Dendritic cell treated with granulocyte-macrophage colony-stimulating factor and Interleukin-4, amounts not matched to agents 40 ng/mL and 50 ng/mL, for 4 days (primary cell): Measurements from ENCODE around the gene EIF4G3.

Experiments used
- H3K27ac Mint-ChIP-seq: one replicate; pipeline ENCODE4 v1.8.0; 2022; ENCODE audit warnings: mild to moderate bottlenecking, mixed read lengths
- H3K27me3 Mint-ChIP-seq: one replicate; pipeline ENCODE4 v1.8.0; 2022; ENCODE audit warnings: mild to moderate bottlenecking, mixed read lengths
- H3K36me3 Mint-ChIP-seq: one replicate; pipeline ENCODE4 v1.8.0; 2022; ENCODE audit warnings: low read depth, mixed read lengths
- H3K4me1 Mint-ChIP-seq: one replicate; pipeline ENCODE4 v1.8.0; 2022; ENCODE audit warnings: low read depth, mixed read lengths
- H3K4me3 Mint-ChIP-seq: one replicate; pipeline ENCODE4 v1.8.0; 2022; ENCODE audit warnings: mild to moderate bottlenecking, moderate library complexity, mixed read lengths
- H3K9me3 Mint-ChIP-seq: one replicate; pipeline ENCODE4 v1.8.0; 2022; ENCODE audit warnings: mixed read lengths
- intact Hi-C: fragments of 100-400 bp; cut with micrococcal nuclease; formaldehyde crosslinking; loops from one replicate; pipeline ENCODE4 v1.15.0; 2022

EIF4G3 gene

GRCh38 chr1:20837554-20838192 is 339.0 kb downstream of the EIF4G3 start:
- peaks cover 75% of the 10 kb centered on the region for H3K36me3 Mint-ChIP-seq
- H3K27ac Mint-ChIP-seq, result no peak overlapping the region
- intact Hi-C loops, result no loop called here
- no peaks in the 10 kb centered on the region for H3K27me3 Mint-ChIP-seq
- no peaks in the 10 kb centered on the region for H3K9me3 Mint-ChIP-seq
- no peaks in the 10 kb centered on the region for H3K4me1 Mint-ChIP-seq
- no peak overlapping the region for H3K4me3 Mint-ChIP-seq

GRCh38 chr1:20836230-20836629 is 340.5 kb downstream of the EIF4G3 start:
- no peaks in the 10 kb centered on the region for H3K4me1 Mint-ChIP-seq
- H3K36me3 Mint-ChIP-seq, result peaks cover 61% of the 10 kb centered on the region
- H3K4me3 Mint-ChIP-seq, result no peak overlapping the region
- no peak overlapping the region for H3K27ac Mint-ChIP-seq
- H3K27me3 Mint-ChIP-seq, result no peaks in the 10 kb centered on the region
- H3K9me3 Mint-ChIP-seq, result no peaks in the 10 kb centered on the region
- intact Hi-C loops, result no loop called here

GRCh38 chr1:20834780-20835179 is 341.9 kb downstream of the EIF4G3 start:
- Mint-ChIP-seq H3K27me3 (no peaks in the 10 kb centered on the region), H3K36me3 (peaks cover 48% of the 10 kb centered on the region), H3K4me3 (no peak overlapping the region), H3K27ac (no peak overlapping the region), H3K4me1 (no peaks in the 10 kb centered on the region), H3K9me3 (no peaks in the 10 kb centered on the region)
- intact Hi-C loops, result no loop called here

- Mint-ChIP-seq H3K36me3 (peaks cover 44% of the 10 kb centered on the region), H3K4me3 (no peak overlapping the region), H3K9me3 (no peaks in the 10 kb centered on the region), H3K4me1 (no peaks in the 10 kb centered on the region), H3K27ac (no peak overlapping the region), H3K27me3 (no peaks in the 10 kb centered on the region)
- intact Hi-C loops, result no loop called here
Observed at GRCh38 chr1:20834192-20834591, 342.5 kb downstream of the EIF4G3 start.

- Mint-ChIP-seq H3K4me1 (no peaks in the 10 kb centered on the region), H3K27me3 (no peaks in the 10 kb centered on the region), H3K36me3 (peaks cover 48% of the 10 kb centered on the region), H3K4me3 (no peak overlapping the region), H3K27ac (no peak overlapping the region), H3K9me3 (no peaks in the 10 kb centered on the region)
- intact Hi-C loops, result no loop called here
Observed at GRCh38 chr1:20830378-20830777, 346.3 kb downstream of the EIF4G3 start.

GRCh38 chr1:20829946-20830345 is 346.8 kb downstream of the EIF4G3 start:
- Mint-ChIP-seq H3K4me3 (no peak overlapping the region), H3K4me1 (no peaks in the 10 kb centered on the region), H3K9me3 (no peaks in the 10 kb centered on the region), H3K27me3 (no peaks in the 10 kb centered on the region), H3K36me3 (peaks cover 48% of the 10 kb centered on the region), H3K27ac (no peak overlapping the region)
- intact Hi-C loops, result no loop called here

GRCh38 chr1:20829531-20829930 is 347.2 kb downstream of the EIF4G3 start:
- no peaks in the 10 kb centered on the region for H3K27me3 Mint-ChIP-seq
- H3K4me1 Mint-ChIP-seq, result no peaks in the 10 kb centered on the region
- no peaks in the 10 kb centered on the region for H3K9me3 Mint-ChIP-seq
- H3K4me3 Mint-ChIP-seq, result no peak overlapping the region
- intact Hi-C loops, result no loop called here
- peaks cover 48% of the 10 kb centered on the region for H3K36me3 Mint-ChIP-seq
- H3K27ac Mint-ChIP-seq, result no peak overlapping the region

- Mint-ChIP-seq H3K4me1 (no peaks in the 10 kb centered on the region), H3K4me3 (no peak overlapping the region), H3K36me3 (peaks cover 82% of the 10 kb centered on the region), H3K27me3 (no peaks in the 10 kb centered on the region), H3K27ac (no peak overlapping the region), H3K9me3 (peaks cover 11% of the 10 kb centered on the region)
- intact Hi-C loops, result no loop called here
Observed at GRCh38 chr1:20823845-20824244, 352.9 kb downstream of the EIF4G3 start.

- Mint-ChIP-seq H3K4me1 (no peaks in the 10 kb centered on the region), H3K27ac (no peak overlapping the region), H3K36me3 (peaks cover 84% of the 10 kb centered on the region), H3K4me3 (no peak overlapping the region), H3K9me3 (peaks cover 11% of the 10 kb centered on the region), H3K27me3 (no peaks in the 10 kb centered on the region)
- intact Hi-C loops, result no loop called here
Observed at GRCh38 chr1:20821466-20821865, 355.2 kb downstream of the EIF4G3 start.

GRCh38 chr1:20819818-20820217 is 356.9 kb downstream of the EIF4G3 start:
- Mint-ChIP-seq H3K9me3 (peaks cover 11% of the 10 kb centered on the region), H3K4me3 (no peak overlapping the region), H3K27me3 (no peaks in the 10 kb centered on the region), H3K27ac (no peak overlapping the region), H3K4me1 (no peaks in the 10 kb centered on the region), H3K36me3 (peaks cover 70% of the 10 kb centered on the region)
- intact Hi-C loops, result no loop called here

- no peak overlapping the region for H3K27ac Mint-ChIP-seq
- no peaks in the 10 kb centered on the region for H3K4me1 Mint-ChIP-seq
- H3K4me3 Mint-ChIP-seq, result no peak overlapping the region
- H3K27me3 Mint-ChIP-seq, result no peaks in the 10 kb centered on the region
- H3K9me3 Mint-ChIP-seq, result no peaks in the 10 kb centered on the region
- intact Hi-C loops, result no loop called here
- H3K36me3 Mint-ChIP-seq, result peaks cover 57% of the 10 kb centered on the region
Observed at GRCh38 chr1:20814534-20814871, 362.2 kb downstream of the EIF4G3 start.

GRCh38 chr1:20811916-20812315 is 364.8 kb downstream of the EIF4G3 start:
- H3K4me1 Mint-ChIP-seq, result no peaks in the 10 kb centered on the region
- no peaks in the 10 kb centered on the region for H3K9me3 Mint-ChIP-seq
- intact Hi-C loops, result no loop called here
- H3K4me3 Mint-ChIP-seq, result no peak overlapping the region
- peaks cover 46% of the 10 kb centered on the region for H3K36me3 Mint-ChIP-seq
- no peak overlapping the region for H3K27ac Mint-ChIP-seq
- no peaks in the 10 kb centered on the region for H3K27me3 Mint-ChIP-seq

- no peaks in the 10 kb centered on the region for H3K36me3 Mint-ChIP-seq
- H3K4me3 Mint-ChIP-seq, result no peak overlapping the region
- H3K9me3 Mint-ChIP-seq, result no peaks in the 10 kb centered on the region
- intact Hi-C loops, result no loop called here
- no peaks in the 10 kb centered on the region for H3K27me3 Mint-ChIP-seq
- H3K4me1 Mint-ChIP-seq, result peaks cover 2% of the 10 kb centered on the region
- no peak overlapping the region for H3K27ac Mint-ChIP-seq
Observed at GRCh38 chr1:20793236-20793635, 383.5 kb downstream of the EIF4G3 start.

GRCh38 chr1:20792196-20792595 is 384.5 kb downstream of the EIF4G3 start:
- intact Hi-C loops, result no loop called here
- no peaks in the 10 kb centered on the region for H3K27me3 Mint-ChIP-seq
- H3K9me3 Mint-ChIP-seq, result no peaks in the 10 kb centered on the region
- H3K4me3 Mint-ChIP-seq, result no peak overlapping the region
- no peaks in the 10 kb centered on the region for H3K36me3 Mint-ChIP-seq
- H3K4me1 Mint-ChIP-seq, result peaks cover 8% of the 10 kb centered on the region
- no peak overlapping the region for H3K27ac Mint-ChIP-seq

- H3K27me3 Mint-ChIP-seq, result no peaks in the 10 kb centered on the region
- no peak overlapping the region for H3K4me3 Mint-ChIP-seq
Observed at GRCh38 chr1:20790785-20791184, 385.9 kb downstream of the EIF4G3 start.

More at GRCh38 chr1:20790785-20791184, 385.9 kb downstream of the EIF4G3 start:
- peaks cover 10% of the 10 kb centered on the region for H3K4me1 Mint-ChIP-seq
- H3K36me3 Mint-ChIP-seq, result peaks cover 13% of the 10 kb centered on the region
- no peaks in the 10 kb centered on the region for H3K9me3 Mint-ChIP-seq
- intact Hi-C loops, result no loop called here
- no peak overlapping the region for H3K27ac Mint-ChIP-seq
